Epidermal melanocyte (primary cell): Measurements from ENCODE around the gene SERTAD1.
"Not testable (repeated sequence)": the region's sequence is repeated elsewhere in the genome, so short reads cannot be mapped to it uniquely, and the experiment has no call there.

Experiments used
- DNase-seq: peaks from one replicate; pipeline ENCODE4 v3.0.0; 2011; ENCODE audit warnings: low spot score; ENCODE audit not compliant: insufficient read length

SERTAD1 gene

DNA sequence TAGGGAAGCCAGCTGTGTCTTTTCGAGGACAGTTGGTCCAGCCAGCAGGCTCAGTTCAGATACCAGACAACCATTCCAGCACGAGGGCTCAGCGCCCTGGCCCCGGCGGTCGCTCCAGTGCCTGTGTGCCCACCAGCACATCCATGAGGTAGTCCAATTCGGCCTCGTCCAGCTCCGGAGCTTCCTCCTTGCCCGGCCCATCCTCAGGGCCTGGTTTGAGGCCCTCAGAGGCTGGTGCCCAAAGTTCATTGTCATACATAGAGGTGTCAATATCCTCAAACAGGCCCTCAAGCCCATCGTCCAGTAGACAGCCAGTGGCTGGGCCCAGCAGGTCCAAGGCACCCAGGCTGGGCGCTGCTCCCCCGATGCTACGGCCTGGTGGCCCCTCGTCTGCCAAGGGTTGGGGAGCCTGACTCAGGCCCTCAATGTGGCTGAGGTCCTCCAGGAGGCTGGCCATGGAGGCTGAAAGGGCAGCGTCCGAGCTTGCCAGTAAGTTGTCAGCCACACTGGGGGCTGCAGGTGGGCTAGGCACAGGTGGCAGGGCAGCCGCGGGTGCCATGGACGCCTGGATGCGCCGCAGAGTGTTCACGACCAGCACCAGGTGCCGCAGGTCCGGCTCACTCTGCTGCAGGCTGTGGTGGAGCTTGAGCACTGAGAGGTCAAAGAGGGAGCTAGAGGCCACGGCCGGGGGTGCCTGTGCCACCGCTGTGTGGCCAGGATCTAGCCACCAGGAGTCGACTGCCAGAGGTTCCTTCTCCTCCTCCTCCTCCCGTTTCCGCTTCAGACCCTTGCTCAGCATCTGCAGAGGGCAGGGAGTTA lies 2.8 kb downstream of the SERTAD1 start:
- DNase-seq: no peak

GRCh38 chr19:40421993-40422747 lies 3.6 kb downstream of the SERTAD1 start:
- no peak for DNase-seq

DNA sequence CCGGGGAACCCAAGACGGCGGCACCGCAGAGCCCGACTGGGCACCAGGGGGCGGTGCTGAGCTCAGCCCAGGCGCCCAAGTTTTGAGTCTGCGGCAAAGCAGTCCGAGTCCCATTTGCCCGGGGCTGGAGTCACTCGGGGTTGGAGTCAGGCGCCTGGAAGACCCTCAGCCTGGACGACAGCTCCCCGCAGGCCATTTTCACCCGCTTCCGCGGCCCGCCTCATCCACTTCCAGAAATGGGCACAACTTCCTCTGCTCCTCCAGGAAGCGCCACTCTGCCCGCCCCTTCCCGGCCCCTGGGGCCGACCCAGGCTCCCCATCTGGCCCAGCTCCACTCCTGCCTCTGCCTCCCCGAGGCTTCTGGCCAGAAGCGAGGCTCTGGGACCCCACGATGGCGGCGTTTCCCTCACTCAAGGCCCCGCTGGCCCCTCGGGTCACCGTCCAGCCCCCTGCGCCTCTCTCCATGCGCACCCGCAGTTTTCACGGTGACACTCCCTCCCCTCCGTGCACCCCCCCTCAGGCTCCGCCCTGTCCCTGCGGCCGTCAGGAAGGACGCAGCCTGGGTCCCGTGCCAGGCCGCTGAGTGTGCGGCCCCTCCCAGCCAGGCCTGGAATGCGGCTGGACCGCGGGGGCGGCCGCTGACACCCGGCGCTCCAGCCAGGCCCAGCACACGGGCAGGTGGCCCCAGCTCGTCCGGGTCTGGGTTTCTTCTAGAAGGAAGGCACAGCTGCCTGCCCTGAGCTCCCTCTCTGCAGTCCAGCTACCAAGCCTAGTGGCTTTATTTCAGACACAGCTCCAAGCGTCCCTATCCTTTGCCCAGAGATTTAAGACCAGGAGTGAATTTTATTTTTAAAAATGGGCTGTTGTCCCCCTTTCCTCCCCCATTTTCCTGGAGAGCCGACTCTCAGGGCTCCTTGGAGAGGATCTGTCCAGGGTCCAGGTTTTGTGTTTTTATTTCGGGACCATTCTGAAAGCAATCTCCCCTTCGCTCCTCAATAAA lies 4.7 kb downstream of the SERTAD1 start:
- peak; percentile 80 for DNase-seq

DNA sequence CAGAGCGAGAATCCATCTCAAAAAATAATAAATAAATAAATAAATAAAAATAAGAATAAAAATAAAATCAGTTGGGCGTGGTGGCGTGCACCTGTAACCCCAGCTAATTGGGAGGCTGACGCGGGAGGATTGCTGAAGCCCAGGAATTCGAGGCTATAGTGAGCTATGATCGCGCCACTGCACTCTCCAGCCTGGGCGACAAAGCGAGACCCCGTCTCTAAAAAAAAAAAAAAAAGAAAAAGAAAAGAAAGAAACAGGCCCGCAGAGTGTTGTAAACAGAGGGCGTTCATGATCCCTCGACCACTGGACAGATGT lies 5.4 kb downstream of the SERTAD1 start:
- no peak for DNase-seq

- DNase-seq: no peak
Measured at GRCh38 chr19:40419780-40420179, 6.0 kb downstream of the SERTAD1 start.

- no peak for DNase-seq
Measured at GRCh38 chr19:40419066-40419612, 6.7 kb downstream of the SERTAD1 start.

- DNase-seq: no peak
Measured at GRCh38 chr19:40418040-40418439, 7.8 kb downstream of the SERTAD1 start.

DNA sequence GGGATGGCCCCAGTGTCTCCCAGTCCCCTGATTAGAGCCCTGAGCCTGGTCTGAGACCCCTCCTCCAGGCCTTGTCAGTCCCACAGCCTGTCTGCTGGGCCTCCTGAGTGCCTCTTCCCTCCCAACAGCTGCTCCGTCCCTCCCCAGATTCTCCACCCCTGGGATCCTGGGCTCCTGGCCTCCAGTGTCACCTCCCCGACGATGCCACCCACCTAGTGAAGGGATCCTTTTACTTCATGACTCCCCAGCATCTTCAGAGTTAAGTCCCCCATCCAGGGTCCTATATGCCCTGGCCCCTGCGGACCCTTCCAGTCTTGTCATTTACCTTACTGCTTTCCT lies 8.2 kb downstream of the SERTAD1 start:
- no peak for DNase-seq

DNA sequence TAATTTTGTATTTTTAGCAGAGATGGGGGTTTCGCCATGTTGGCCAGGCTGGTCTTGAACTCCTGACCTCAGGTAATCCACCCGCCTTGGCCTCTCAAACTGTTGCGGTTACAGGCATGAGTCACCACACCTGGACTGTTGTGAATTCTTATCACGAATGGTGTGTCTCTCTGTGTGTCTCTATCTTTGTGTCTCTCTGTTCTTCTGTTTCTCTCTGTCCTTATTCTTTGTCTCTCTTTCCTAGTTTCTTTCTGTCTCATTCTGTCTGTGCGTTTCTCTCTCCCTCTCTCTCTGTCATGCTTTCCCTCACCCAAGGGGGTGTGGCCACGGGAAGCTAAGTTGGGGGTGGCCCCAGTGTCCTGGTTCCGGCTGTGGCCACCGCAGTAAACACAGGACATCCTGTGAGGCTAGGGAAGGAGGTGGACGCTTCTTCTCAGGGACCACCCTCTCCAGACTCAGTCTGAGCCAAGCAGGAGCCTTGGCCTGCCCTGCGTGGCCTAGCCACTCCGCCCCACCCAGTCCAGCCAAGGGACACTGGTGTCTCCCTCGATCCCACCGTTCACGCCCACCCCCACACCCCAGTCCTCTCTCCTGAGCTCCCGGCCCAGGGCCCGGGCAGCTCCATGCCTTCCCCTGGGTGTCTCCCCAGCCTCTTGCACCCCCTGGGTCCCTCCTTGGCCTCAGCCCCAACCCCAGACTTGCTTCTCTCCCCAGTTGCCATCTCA lies 8.7 kb downstream of the SERTAD1 start:
- DNase-seq: no peak

DNA sequence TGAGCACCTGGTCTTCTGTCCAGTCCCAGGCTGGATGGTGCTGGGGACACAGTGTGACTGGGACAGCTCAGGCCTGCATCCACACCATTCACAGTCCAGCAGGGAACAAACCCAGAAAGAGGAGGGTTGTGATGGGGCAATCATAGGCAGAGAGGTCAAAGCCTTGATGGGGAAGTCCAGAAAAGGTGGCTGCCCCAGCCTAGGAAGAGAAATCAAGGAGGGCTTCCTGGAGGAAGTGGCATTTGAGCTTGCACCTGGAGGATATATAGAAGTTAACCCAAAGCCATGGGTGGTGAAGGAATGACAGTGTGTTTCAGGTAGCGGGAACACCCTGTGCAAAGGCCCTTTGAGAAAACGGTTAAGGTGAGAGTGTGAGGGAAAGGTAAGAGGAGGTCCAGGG lies 10.0 kb downstream of the SERTAD1 start:
- DNase-seq: no peak

- DNase-seq: no peak
Measured at GRCh38 chr19:40414542-40415535, 11.0 kb downstream of the SERTAD1 start.

- DNase-seq: no peak
Measured at GRCh38 chr19:40413291-40413845, 12.4 kb downstream of the SERTAD1 start, which contains the start of gene PRX. Gene PRX (minus strand): TSS chr19:40413378. CDS start chr19:40407932, 5,446 bp downstream.

GRCh38 chr19:40412866-40413265 lies 12.9 kb downstream of the SERTAD1 start:
- no peak for DNase-seq

- no peak for DNase-seq
Measured at GRCh38 chr19:40411958-40412499, 13.8 kb downstream of the SERTAD1 start.

- DNase-seq: no peak
Measured at GRCh38 chr19:40411125-40411842, 14.5 kb downstream of the SERTAD1 start.

- no peak for DNase-seq
Measured at GRCh38 chr19:40410030-40410389, 15.8 kb downstream of the SERTAD1 start.

- DNase-seq: not testable (repeated sequence)
Measured at GRCh38 chr19:40408598-40408925, 17.2 kb downstream of the SERTAD1 start.
